H1 (cell line): ENCODE data around the gene SLC4A1. TPM values are rescaled to one million over a fixed set of nuclear protein-coding genes. Genes with fewer than 3 reads are reported as not detected.

Experiments
- CTCF ChIA-PET: fragments of 300-600 bp; sonication (Branson Sonifier 250); formaldehyde crosslinking; loops from one replicate; lab custom pipeline; 2021; ENCODE audit not compliant: partially characterized antibody; lab: Charles Lee
- POLR2A ChIA-PET: fragments of 300-600 bp; sonication (Branson Sonifier 250); formaldehyde crosslinking; loops from one replicate; lab custom pipeline; 2021; ENCODE audit warnings: inconsistent platforms; ENCODE audit not compliant: partially characterized antibody; lab: Charles Lee
- DNase-seq, 2 experiments: peaks; one replicate each; pipeline versions ENCODE4 v3.0.0 to v3.0.0-alpha.2; 2010 to 2022; ENCODE audit warnings: low spot score in 2 of 2, low read depth in 1 of 2, mixed read lengths in 1 of 2
- FAIRE-seq: peaks from 2 replicates; lab custom pipeline; 2011; peaks lifted over from hg19 to GRCh38; lab: Jason Lieb, UNC
- H2AFZ ChIP-seq: 2 replicates; pipeline ENCODE4 v1.8.1; 2012; ENCODE audit warnings: low read length, inconsistent platforms
- H2AK5ac ChIP-seq: 2 replicates; pipeline ENCODE4 v1.6.1; 2013; ENCODE audit warnings: low read depth, low read length
- H2BK120ac ChIP-seq: replicated peaks from 2 replicates; pipeline ENCODE3; 2013; ENCODE audit warnings: low read depth, low read length, inconsistent platforms
- H2BK12ac ChIP-seq: 2 replicates; pipeline ENCODE4 v1.6.1; 2013; ENCODE audit warnings: low read depth, low read length
- H2BK15ac ChIP-seq: 2 replicates; pipeline ENCODE4 v1.6.1; 2013; ENCODE audit warnings: low read length
- H2BK20ac ChIP-seq: 2 replicates; pipeline ENCODE4 v1.6.1; 2013; ENCODE audit warnings: low read length
- H2BK5ac ChIP-seq: 2 replicates; pipeline ENCODE4 v1.6.1; 2013; ENCODE audit warnings: low read depth, low read length
- H3K14ac ChIP-seq: 2 replicates; pipeline ENCODE4 v1.6.1; 2013; ENCODE audit warnings: inconsistent platforms; ENCODE audit not compliant: insufficient read length
- H3K18ac ChIP-seq: 2 replicates; pipeline ENCODE4 v1.6.1; 2013; ENCODE audit warnings: low read length; ENCODE audit errors: extremely low read depth
- H3K23ac ChIP-seq: 2 replicates; pipeline ENCODE4 v1.6.1; 2013; ENCODE audit warnings: inconsistent platforms; ENCODE audit not compliant: insufficient read length
- H3K23me2 ChIP-seq: 2 replicates; pipeline ENCODE4 v1.6.1; 2013; ENCODE audit warnings: low read depth, low read length
- H3K27ac ChIP-seq: 2 replicates; pipeline ENCODE4 v1.6.1; 2011; ENCODE audit warnings: low read depth, low read length, inconsistent platforms
- H3K27me3 ChIP-seq, 4 experiments: replicated peaks in 1 of 4; 1 replicate in 1 of 4; 2 replicates in 3 of 4; pipeline versions ENCODE4 v1.6.1 to v1.8.1; 2011 to 2013; ENCODE audit warnings: low read length in 3 of 4, mild to moderate bottlenecking in 3 of 4, inconsistent platforms in 2 of 4, mixed read lengths in 2 of 4, moderate library complexity in 1 of 4; ENCODE audit not compliant: control insufficient read depth in 3 of 4, insufficient read depth in 3 of 4; ENCODE audit errors: extremely low read depth in 1 of 4
- H3K36me3 ChIP-seq, 4 experiments: 2 replicates each; pipeline versions ENCODE4 v1.6.1 to v1.8.1; 2011 to 2013; ENCODE audit warnings: mild to moderate bottlenecking in 4 of 4, low read length in 3 of 4, moderate library complexity in 2 of 4, control low read depth in 1 of 4, inconsistent platforms in 1 of 4; ENCODE audit not compliant: insufficient read depth in 4 of 4, control insufficient read depth in 2 of 4
- H3K4ac ChIP-seq: replicated peaks from 2 replicates; pipeline ENCODE3; 2013; ENCODE audit warnings: low read length, low read depth, mixed read lengths, inconsistent platforms; ENCODE audit not compliant: insufficient read length
- H3K4me1 ChIP-seq, 4 experiments: replicated peaks in 1 of 4; 1 replicate in 1 of 4; 2 replicates in 3 of 4; pipeline versions ENCODE4 v1.6.1 to v1.8.1; 2011 to 2013; ENCODE audit warnings: low read length in 3 of 4, inconsistent platforms in 2 of 4, mixed read lengths in 1 of 4; ENCODE audit not compliant: insufficient read depth in 4 of 4, control insufficient read depth in 3 of 4
- H3K4me2 ChIP-seq, 2 experiments: 2 replicates each; pipeline versions ENCODE4 v1.6.1 to v1.8.1; 2011 to 2013; ENCODE audit warnings: low read depth in 2 of 2, low read length in 2 of 2, control low read depth in 1 of 2, inconsistent platforms in 1 of 2, mild to moderate bottlenecking in 1 of 2; ENCODE audit not compliant: insufficient read depth in 1 of 2
- H3K4me3 ChIP-seq, 4 experiments: fragments of 200-600, 300-600 bp in 1 of 4; sonication (generic), shearing (Covaris generic), sonication (Bioruptor Twin) in 1 of 4; 2 replicates each; pipeline versions ENCODE4 v1.5.1 to v1.8.1; 2011 to 2016; ENCODE audit warnings: low read length in 4 of 4, low read depth in 3 of 4, control low read depth in 2 of 4, inconsistent platforms in 2 of 4, mild to moderate bottlenecking in 2 of 4, mixed read lengths in 1 of 4, moderate library complexity in 1 of 4; ENCODE audit not compliant: insufficient read depth in 2 of 4; ENCODE audit errors: extremely low read depth in 1 of 4
- H3K56ac ChIP-seq: replicated peaks from 2 replicates; pipeline ENCODE3; 2013; ENCODE audit warnings: low read depth, mild to moderate bottlenecking, mixed read lengths, low read length, inconsistent platforms; ENCODE audit not compliant: insufficient read length
- H3K79me1 ChIP-seq: 2 replicates; pipeline ENCODE4 v1.6.1; 2013; ENCODE audit warnings: low read depth, low read length, control low read depth
- H3K79me2 ChIP-seq, 2 experiments: 2 replicates each; pipeline versions ENCODE4 v1.6.1 to v1.8.1; 2012 to 2013; ENCODE audit warnings: low read length in 2 of 2, mild to moderate bottlenecking in 2 of 2, inconsistent platforms in 1 of 2; ENCODE audit not compliant: insufficient read depth in 2 of 2, control insufficient read depth in 1 of 2
- H3K9ac ChIP-seq, 4 experiments: replicated peaks in 1 of 4; 1 replicate in 1 of 4; 2 replicates in 3 of 4; pipeline versions ENCODE4 v1.6.1 to v1.8.1; 2011 to 2013; ENCODE audit warnings: low read depth in 3 of 4, low read length in 3 of 4, control low read depth in 2 of 4, mild to moderate bottlenecking in 2 of 4, moderate library complexity in 2 of 4, inconsistent platforms in 1 of 4; ENCODE audit errors: extremely low read depth in 1 of 4
- H3K9me3 ChIP-seq, 2 experiments: 2 replicates each; pipeline versions ENCODE4 v1.6.1 to v1.8.1; 2012 to 2013; ENCODE audit warnings: mild to moderate bottlenecking in 2 of 2, moderate library complexity in 2 of 2, control low read depth in 1 of 2, inconsistent platforms in 1 of 2, low read depth in 1 of 2, low read length in 1 of 2, mixed read lengths in 1 of 2; ENCODE audit not compliant: insufficient read depth in 2 of 2
- H4K20me1 ChIP-seq, 2 experiments: replicated peaks in 1 of 2; 2 replicates each; pipeline versions ENCODE3 to v1.8.1; 2011 to 2013; ENCODE audit warnings: inconsistent platforms in 2 of 2, low read length in 2 of 2, mild to moderate bottlenecking in 1 of 2; ENCODE audit not compliant: insufficient read depth in 2 of 2, control insufficient read depth in 1 of 2
- H4K5ac ChIP-seq: 2 replicates; pipeline ENCODE4 v1.6.1; 2013; ENCODE audit warnings: low read length, low read depth, mixed read lengths, inconsistent platforms; ENCODE audit not compliant: insufficient read length
- H4K8ac ChIP-seq: 2 replicates; pipeline ENCODE4 v1.8.0; 2013; ENCODE audit warnings: mild to moderate bottlenecking, moderate library complexity, low read length, inconsistent platforms; ENCODE audit not compliant: insufficient read depth; ENCODE audit errors: extremely low read depth
- H4K91ac ChIP-seq: replicated peaks from 2 replicates; pipeline ENCODE3; 2013; ENCODE audit warnings: low read length, mixed read lengths, inconsistent platforms; ENCODE audit not compliant: insufficient read length
- ASH2L ChIP-seq: fragments of 200-600, 300-600 bp; sonication (generic); IDR thresholded peaks from one replicate; pipeline ENCODE4 v1.7.1; 2017; ENCODE audit warnings: low read length
- CBX8 ChIP-seq: fragments of 300-800, 300-1000 bp; sonication (generic); IDR thresholded peaks from 2 replicates; pipeline ENCODE4 v1.7.1; 2016; ENCODE audit warnings: low read depth, low read length, borderline replicate concordance
- EGR1 ChIP-seq: IDR thresholded peaks from 2 replicates; pipeline ENCODE4 v1.6.1; 2011; ENCODE audit warnings: low read depth, low read length, borderline replicate concordance
- EZH2 ChIP-seq: fragments of 200-600 bp; sonication (generic); IDR thresholded peaks from 2 replicates; pipeline ENCODE4 v1.7.1; 2012; ENCODE audit warnings: low read depth, mild to moderate bottlenecking, moderate library complexity, low read length, inconsistent platforms; ENCODE audit not compliant: severe bottlenecking
- GTF2F1 ChIP-seq: IDR thresholded peaks from 2 replicates; pipeline ENCODE4 v1.6.1; 2012; ENCODE audit warnings: low read depth, low read length, improper control_type of control experiment, borderline replicate concordance
- HDAC6 ChIP-seq: IDR thresholded peaks from one replicate; pipeline ENCODE4 v1.7.1; 2012; ENCODE audit warnings: low read depth, mild to moderate bottlenecking, inconsistent platforms, low read length, moderate library complexity
- NRF1 ChIP-seq: IDR thresholded peaks from 2 replicates; pipeline ENCODE4 v1.6.1; 2011; ENCODE audit warnings: mild to moderate bottlenecking, low read depth, low read length, improper control_type of control experiment
- RAD21 ChIP-seq, 2 experiments: IDR thresholded peaks in 1 of 2; conservative IDR thresholded peaks in 1 of 2; 2 replicates each; pipeline ENCODE4 v1.6.1; 2011; ENCODE audit warnings: low read depth in 2 of 2, low read length in 2 of 2, improper control_type of control experiment in 1 of 2, inconsistent platforms in 1 of 2, mild to moderate bottlenecking in 1 of 2, moderate library complexity in 1 of 2
- SRF ChIP-seq: IDR thresholded peaks from 2 replicates; pipeline ENCODE4 v1.6.1; 2011; ENCODE audit warnings: mild to moderate bottlenecking, low read depth, low read length, moderate library complexity
- SUZ12 ChIP-seq: fragments of 200-600 bp; sonication (generic); IDR thresholded peaks from 2 replicates; pipeline ENCODE4 v1.6.1; 2012; ENCODE audit warnings: mild to moderate bottlenecking, inconsistent platforms, low read length, moderate library complexity, mixed read lengths
- TBP ChIP-seq: IDR thresholded peaks from 2 replicates; pipeline ENCODE4 v1.6.1; 2011; ENCODE audit warnings: low read depth, low read length, improper control_type of control experiment
- TCF12 ChIP-seq: IDR thresholded peaks from 2 replicates; pipeline ENCODE4 v1.6.1; 2011; ENCODE audit warnings: low read depth, mild to moderate bottlenecking, low read length
- TEAD4 ChIP-seq: IDR thresholded peaks from 2 replicates; pipeline ENCODE4 v1.6.1; 2012; ENCODE audit warnings: low read depth, low read length, inconsistent platforms, mixed read lengths
- YY1 ChIP-seq: IDR thresholded peaks from 2 replicates; pipeline ENCODE4 v1.6.1; 2011; ENCODE audit warnings: low read depth, mild to moderate bottlenecking, low read length
- WGBS, 2 experiments: shearing (Covaris generic) in 1 of 2; methylation state at CpG; one replicate each; pipeline versions ENCODE4 v1.1.6 to v1.1.7; 2013 to 2015; ENCODE audit warnings: low lambda C conversion rate in 2 of 2, mixed read lengths in 2 of 2, inconsistent platforms in 1 of 2, low coverage in 1 of 2, missing lambda C conversion rate in 1 of 2; ENCODE audit not compliant: insufficient replicate concordance in 2 of 2, insufficient coverage in 1 of 2, insufficient read length in 1 of 2; ENCODE audit errors: extremely low coverage in 1 of 2, missing lambda C conversion rate in 1 of 2; 5-methylcytosine and 5-hydroxymethylcytosine counted together
- polyA plus RNA-seq, 7 experiments: library from polyadenylated mRNA; depleted of rRNA in 3 of 7; stranded (reverse) in 5 of 7; unstranded in 2 of 7; fragments of >200 nt in 5 of 7; fragments of 200-250 nt in 2 of 7; gene quantifications; 1 replicate in 5 of 7; 2 replicates in 1 of 7; 4 replicates in 1 of 7; pipeline versions ENCODE4 v1.2.1 to v1.2.3, GENCODE V29; 2011 to 2013; ENCODE audit warnings: missing spikeins in 2 of 7, mixed read lengths in 2 of 7
- total RNA-seq: library from RNA; stranded (reverse); fragmentation: NEBNext Ultra II Directional; extraction: Animal tissue kit (Norgen Biotek cat#: 25700); gene quantifications from 2 replicates; pipeline ENCODE4 v1.2.1, GENCODE V29; 2021

Gene SLC4A1
- total and polyA plus RNA-seq, 2 of the 8 experiments (the other 6 are each of a cell fraction or from before 2014, with no cell fraction given), result 0.08 TPM; not detected in 1

GRCh38 chr17:44235583-44235936, 32.4 kb downstream of the SLC4A1 start:
- Histone ChIP-seq H3K23ac (no peak overlapping the region), H3K23me2 (no peaks in the 10 kb centered on the region), H2AFZ (no peak overlapping the region), H2BK5ac (no peak overlapping the region), H4K8ac (no peak overlapping the region), H3K18ac (no peak overlapping the region), H4K20me1 (no peaks in the 10 kb centered on the region), H2BK20ac (no peak overlapping the region), H3K79me2 (no peaks in the 10 kb centered on the region), H3K4me1 (no peaks in the 10 kb centered on the region), H4K91ac (no peak overlapping the region), H2AK5ac (no peak overlapping the region), H3K27me3 (no peaks in the 10 kb centered on the region), H3K9me3 (peaks cover 0 to 6% of the 10 kb centered on the region in 2 experiments; a peak in 1 of 4 replicates), H3K14ac (no peak overlapping the region), H3K4ac (no peak overlapping the region), H2BK12ac (no peak overlapping the region), H3K79me1 (no peaks in the 10 kb centered on the region), H4K5ac (no peak overlapping the region), H3K56ac (no peak overlapping the region), H3K36me3 (no peaks in the 10 kb centered on the region), H3K9ac (no peak overlapping the region), H2BK120ac (no peak overlapping the region), H3K27ac (no peak overlapping the region), H3K4me3 (no peak overlapping the region), H2BK15ac (no peak overlapping the region), H3K4me2 (no peak overlapping the region)
- FAIRE-seq (no peak), DNase-seq (no peak)
- POLR2A ChIA-PET, result no interaction called here
- WGBS, 2 experiments, result 90% methylated on average over 5 of the region's 5 CpGs; no CpG with 5 or more reads in 1 of the 2 experiments
- CTCF ChIA-PET, result no interaction called here
- no peak for TF ChIP-seq SUZ12
- no peak for TF ChIP-seq YY1
- no peak for TF ChIP-seq SRF
- TF ChIP-seq GTF2F1, result no peak
- TF ChIP-seq RAD21 (IDR thresholded peaks at IDR 0.05 in 1 of 2, conservative IDR thresholded peaks at IDR 0.05 in 1 of 2; ENCODE audit: low read depth in 2 of 2, low read length in 2 of 2), result no peak
- TF ChIP-seq TCF12, result no peak
- no peak for TF ChIP-seq EZH2
- TF ChIP-seq CBX8, result no peak
- TF ChIP-seq TEAD4, result no peak
- TF ChIP-seq TBP, result no peak
- no peak for TF ChIP-seq NRF1
- TF ChIP-seq EGR1, result no peak
- TF ChIP-seq HDAC6, result no peak
- TF ChIP-seq ASH2L, result no peak
